Caco-2 (cell line): Measurements from ENCODE around the gene VWA3B. TPM values are rescaled to one million over a fixed set of nuclear protein-coding genes. Genes with fewer than 3 reads are reported as not detected.

Source experiments
- Bru-seq: library from RNA; stranded (reverse); fragments of 400-500 nt; gene quantifications from one replicate; lab custom pipeline; 2021; lab: Mats Ljungman, UMichigan
- BruChase-seq, 2 experiments: library from RNA; stranded (reverse); fragments of 400-500 nt; gene quantifications; one replicate each; lab custom pipeline; 2021; lab: Mats Ljungman, UMichigan
- BruUV-seq: library from RNA; stranded (reverse); fragments of 400-500 nt; replicated peaks from 2 replicates; lab custom pipeline; 2021; lab: Mats Ljungman, UMichigan
- CTCF ChIA-PET: fragments of 300-600 bp; sonication (Branson Sonifier 250); formaldehyde crosslinking; loops from one replicate; lab custom pipeline; 2022; ENCODE audit warnings: antibody characterized with exemption; lab: Charles Lee
- POLR2A ChIA-PET: fragments of 300-600 bp; sonication (Branson Sonifier 250); formaldehyde crosslinking; loops from one replicate; lab custom pipeline; 2022; ENCODE audit warnings: antibody characterized with exemption; lab: Charles Lee
- DNase-seq, 2 experiments: peaks; one replicate each; pipeline versions ENCODE4 v3.0.0 to v3.0.0-alpha.2; 2020 to 2022
- H3K27me3 ChIP-seq: replicated peaks from 2 replicates; pipeline ENCODE4 v1.6.0; 2011; ENCODE audit warnings: low read length; ENCODE audit not compliant: control insufficient read depth, insufficient read depth
- H3K36me3 ChIP-seq: 2 replicates; pipeline ENCODE4 v1.5.1; 2011; ENCODE audit warnings: low read length; ENCODE audit not compliant: control insufficient read depth, insufficient read depth
- H3K4me1 ChIP-seq: fragments of 250-450 bp; sonication (Bioruptor Pico); 2 replicates; pipeline ENCODE4 v1.5.1; 2020; ENCODE audit warnings: mild to moderate bottlenecking
- H3K4me3 ChIP-seq: 2 replicates; pipeline ENCODE4 v1.5.1; 2011; ENCODE audit warnings: low read depth, mild to moderate bottlenecking, control low read depth, low read length
- H3K9me3 ChIP-seq: fragments of 250-450 bp; sonication (Bioruptor Pico); 2 replicates; pipeline ENCODE4 v1.5.1; 2020; ENCODE audit warnings: mild to moderate bottlenecking, moderate library complexity
- H3K27ac Mint-ChIP-seq: one replicate; pipeline ENCODE4 v1.8.0; 2022; ENCODE audit warnings: mixed read lengths; ENCODE audit not compliant: unreplicated experiment
- H3K27me3 Mint-ChIP-seq: one replicate; pipeline ENCODE4 v1.8.0; 2022; ENCODE audit warnings: mixed read lengths; ENCODE audit not compliant: insufficient read depth, unreplicated experiment
- H3K36me3 Mint-ChIP-seq: one replicate; pipeline ENCODE4 v1.8.0; 2022; ENCODE audit warnings: mild to moderate bottlenecking, mixed read lengths; ENCODE audit not compliant: insufficient read depth, unreplicated experiment
- H3K4me1 Mint-ChIP-seq: one replicate; pipeline ENCODE4 v1.8.0; 2022; ENCODE audit warnings: low read depth, mixed read lengths; ENCODE audit not compliant: unreplicated experiment
- H3K4me3 Mint-ChIP-seq: one replicate; pipeline ENCODE4 v1.8.0; 2022; ENCODE audit warnings: mild to moderate bottlenecking, moderate library complexity, mixed read lengths; ENCODE audit not compliant: unreplicated experiment
- H3K9me3 Mint-ChIP-seq: one replicate; pipeline ENCODE4 v1.8.0; 2022; ENCODE audit warnings: mixed read lengths; ENCODE audit not compliant: unreplicated experiment
- CTCF ChIP-seq, 2 experiments: fragments of 200-600 bp in 1 of 2; IDR thresholded peaks; 1 replicate in 1 of 2; 2 replicates in 1 of 2; pipeline versions ENCODE4 v1.5.1 to v1.8.0; 2011 to 2022; ENCODE audit warnings: antibody characterized with exemption in 1 of 2, control low read depth in 1 of 2, inconsistent platforms in 1 of 2, low read depth in 1 of 2, low read length in 1 of 2, mild to moderate bottlenecking in 1 of 2, moderate library complexity in 1 of 2; ENCODE audit not compliant: insufficient read depth in 1 of 2, severe bottlenecking in 1 of 2, unreplicated experiment in 1 of 2
- intact Hi-C: fragments of 100-400 bp; cut with micrococcal nuclease; formaldehyde crosslinking; loops from one replicate; pipeline ENCODE4 v1.10.0; 2022; ENCODE audit not compliant: unreplicated experiment
- long read RNA-seq: library from polyadenylated mRNA; stranded (forward); transcript quantifications from one replicate; pipeline ENCODE4 v2.0.0, GENCODE V29; 2022
- total RNA-seq: library from RNA; stranded (reverse); gene quantifications from 2 replicates; pipeline ENCODE4 v1.2.3, GENCODE V29; 2022

VWA3B gene, protein sequence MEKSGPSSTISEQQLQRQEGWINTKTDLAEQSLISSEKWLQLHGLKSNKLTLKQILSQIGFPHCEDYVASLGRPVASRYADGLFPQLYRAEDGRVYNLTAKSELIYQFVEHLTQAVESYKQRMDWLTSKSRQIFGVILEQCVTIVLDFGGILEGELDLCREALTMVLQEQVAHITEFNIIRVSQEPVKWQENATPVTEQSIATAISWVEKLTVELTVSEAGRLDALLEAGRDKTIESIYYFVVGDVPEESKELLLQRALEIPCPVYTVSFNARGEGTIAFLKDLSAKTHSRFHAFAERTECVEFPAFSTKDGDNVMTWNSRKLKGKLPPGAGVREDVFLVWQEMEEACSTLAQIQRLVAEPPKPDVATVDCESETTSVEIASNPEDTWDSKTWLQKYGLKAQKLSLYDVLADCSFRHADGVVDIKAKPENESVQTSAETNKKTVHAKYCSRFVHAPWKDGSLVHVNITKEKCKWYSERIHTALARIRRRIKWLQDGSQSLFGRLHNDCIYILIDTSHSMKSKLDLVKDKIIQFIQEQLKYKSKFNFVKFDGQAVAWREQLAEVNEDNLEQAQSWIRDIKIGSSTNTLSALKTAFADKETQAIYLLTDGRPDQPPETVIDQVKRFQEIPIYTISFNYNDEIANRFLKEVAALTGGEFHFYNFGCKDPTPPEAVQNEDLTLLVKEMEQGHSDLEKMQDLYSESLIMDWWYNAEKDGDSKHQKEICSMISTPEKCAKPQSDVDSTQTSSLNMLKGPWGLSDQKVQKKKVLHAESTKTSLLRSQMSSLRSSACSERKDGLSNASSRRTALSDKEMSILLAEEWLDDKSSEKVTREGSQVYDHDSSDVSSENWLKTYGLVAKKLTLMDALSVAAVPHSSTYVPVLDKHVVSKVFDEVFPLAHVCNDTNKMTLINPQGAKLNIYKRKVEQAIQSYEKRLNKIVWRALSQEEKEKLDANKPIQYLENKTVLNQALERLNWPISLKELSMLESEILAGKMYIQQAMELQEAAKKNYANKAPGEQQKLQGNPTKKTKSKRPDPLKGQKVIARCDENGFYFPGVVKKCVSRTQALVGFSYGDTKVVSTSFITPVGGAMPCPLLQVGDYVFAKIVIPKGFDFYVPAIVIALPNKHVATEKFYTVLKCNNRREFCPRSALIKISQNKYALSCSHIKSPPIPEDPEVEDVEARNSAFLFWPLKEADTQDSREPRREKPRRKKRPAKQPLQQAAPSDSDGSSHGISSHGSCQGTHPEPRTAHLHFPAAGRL (N-terminal part only)
- total RNA-seq (not detected in 2 replicates), Bru-seq, nascent RNA (percentile 2 among the genes with signal in this experiment), BruChase-seq, experiment 1, labeled RNA remaining after a 2-hour chase (percentile 2 among the genes with signal in this experiment), BruChase-seq, experiment 2, labeled RNA remaining after a 6-hour chase (percentile 2 among the genes with signal in this experiment)
- long read RNA-seq, result 0 reads

GRCh38 chr2:98086491-98087446 is at the start of gene VWA3B:
Gene VWA3B (plus strand): TSS chr2:98087167. CDS start chr2:98093093, 5,926 bp downstream.
- H3K4me3 Mint-ChIP-seq, result peak within 1 kb of the TSS; percentile 87
- Histone ChIP-seq H3K36me3 (no peaks in the 10 kb centered on the region), H3K4me3 (peak within 1 kb of the TSS; percentile 46), H3K9me3 (no peaks in the 10 kb centered on the region), H3K4me1 (peaks cover 21% of the 10 kb centered on the region), H3K27me3 (no peaks in the 10 kb centered on the region)
- intact Hi-C loops, result loop anchor here (10.0 kb wide), 1 partner anchor 92 kb away; the partner anchor contains the start of gene TMEM131
- TF ChIP-seq CTCF (IDR thresholded peaks at IDR 0.05; ENCODE audit: insufficient read depth in 1 of 2, low read depth in 1 of 2, low read length in 1 of 2, severe bottlenecking in 1 of 2, unreplicated experiment in 1 of 2), result no peak
- ChIA-PET POLR2A (interaction anchor here (0.6 kb wide), 1 partner anchor 93 kb away, joined by 3 read pairs; no protein-coding TSS in a partner anchor), CTCF (no interaction called here)
- peaks cover 7% of the 10 kb centered on the region for H3K27me3 Mint-ChIP-seq
- no TSS peak for BruUV-seq
- H3K4me1 Mint-ChIP-seq, result peaks cover 22% of the 10 kb centered on the region
- no peaks in the 10 kb centered on the region for H3K9me3 Mint-ChIP-seq
- peaks cover 7% of the 10 kb centered on the region for H3K36me3 Mint-ChIP-seq
- peak; percentile 80 to 94 for DNase-seq
- H3K27ac Mint-ChIP-seq, result peak within 1 kb of the TSS; percentile 9

DNA sequence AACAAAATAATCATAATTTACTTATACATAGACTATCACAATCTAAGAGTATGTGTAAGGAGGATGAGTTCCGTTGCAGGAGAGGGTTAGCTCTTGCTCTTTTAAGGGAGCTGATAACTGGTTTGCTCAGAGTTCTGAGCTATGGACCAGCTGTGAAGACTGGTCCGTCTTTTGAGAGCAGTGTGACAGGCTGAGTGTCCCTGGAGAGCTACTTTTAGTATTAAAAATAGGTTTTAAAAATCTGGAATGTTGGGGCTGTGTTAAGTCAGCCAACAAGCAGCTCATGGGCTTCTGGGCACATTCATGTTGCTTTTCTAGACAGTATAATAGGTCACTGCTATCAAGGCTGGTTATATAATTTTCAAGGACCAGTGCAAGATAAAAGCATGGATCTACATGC is 49.8 kb upstream of the VWA3B start:
- Mint-ChIP-seq H3K9me3 (no peaks in the 10 kb centered on the region), H3K36me3 (no peaks in the 10 kb centered on the region), H3K27me3 (no peaks in the 10 kb centered on the region), H3K4me1 (peaks cover 8% of the 10 kb centered on the region), H3K4me3 (no peak overlapping the region), H3K27ac (no peak overlapping the region)
- Histone ChIP-seq H3K36me3 (no peaks in the 10 kb centered on the region), H3K4me1 (peaks cover 9% of the 10 kb centered on the region), H3K4me3 (no peak overlapping the region), H3K9me3 (no peaks in the 10 kb centered on the region), H3K27me3 (no peaks in the 10 kb centered on the region)
- TF ChIP-seq CTCF (IDR thresholded peaks at IDR 0.05; ENCODE audit: insufficient read depth in 1 of 2, low read depth in 1 of 2, low read length in 1 of 2, severe bottlenecking in 1 of 2, unreplicated experiment in 1 of 2), result no peak
- intact Hi-C loops, result no loop called here
- no TSS peak for BruUV-seq
- ChIA-PET POLR2A (no interaction called here), CTCF (no interaction called here)
- DNase-seq, result no peak
